ENCODE measurements around the gene URB1.

DNA sequence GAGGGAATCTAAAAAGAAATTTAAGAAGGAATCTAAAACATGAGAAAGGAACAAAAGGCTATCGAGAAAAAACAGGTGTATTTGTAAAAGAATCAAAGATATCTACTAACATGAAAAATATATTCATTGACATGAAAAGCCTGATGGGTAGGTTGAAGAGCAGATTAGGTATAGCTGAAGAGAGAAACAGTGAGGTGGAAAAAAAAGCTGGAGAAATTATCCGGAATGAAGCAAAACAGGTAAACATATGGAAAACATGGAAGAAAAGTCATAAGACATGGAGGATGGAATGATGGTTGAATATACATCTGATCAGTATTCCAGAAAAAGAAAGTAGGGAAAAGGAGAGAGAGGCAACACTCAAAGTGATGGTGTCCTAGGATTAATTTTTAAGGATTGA is 29.3 kb upstream of the URB1 start:
- TF ChIP-seq, protein P1, sequence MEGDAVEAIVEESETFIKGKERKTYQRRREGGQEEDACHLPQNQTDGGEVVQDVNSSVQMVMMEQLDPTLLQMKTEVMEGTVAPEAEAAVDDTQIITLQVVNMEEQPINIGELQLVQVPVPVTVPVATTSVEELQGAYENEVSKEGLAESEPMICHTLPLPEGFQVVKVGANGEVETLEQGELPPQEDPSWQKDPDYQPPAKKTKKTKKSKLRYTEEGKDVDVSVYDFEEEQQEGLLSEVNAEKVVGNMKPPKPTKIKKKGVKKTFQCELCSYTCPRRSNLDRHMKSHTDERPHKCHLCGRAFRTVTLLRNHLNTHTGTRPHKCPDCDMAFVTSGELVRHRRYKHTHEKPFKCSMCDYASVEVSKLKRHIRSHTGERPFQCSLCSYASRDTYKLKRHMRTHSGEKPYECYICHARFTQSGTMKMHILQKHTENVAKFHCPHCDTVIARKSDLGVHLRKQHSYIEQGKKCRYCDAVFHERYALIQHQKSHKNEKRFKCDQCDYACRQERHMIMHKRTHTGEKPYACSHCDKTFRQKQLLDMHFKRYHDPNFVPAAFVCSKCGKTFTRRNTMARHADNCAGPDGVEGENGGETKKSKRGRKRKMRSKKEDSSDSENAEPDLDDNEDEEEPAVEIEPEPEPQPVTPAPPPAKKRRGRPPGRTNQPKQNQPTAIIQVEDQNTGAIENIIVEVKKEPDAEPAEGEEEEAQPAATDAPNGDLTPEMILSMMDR (IDR thresholded peaks at IDR 0.05 in 4 of 5, conservative IDR thresholded peaks at IDR 0.05 in 1 of 5) = no peak
- no peak for TF ChIP-seq POLR2A (IDR thresholded peaks at IDR 0.05)

Data from gastrocnemius medialis (tissue), 4 donors.